GM10248 (cell line): ENCODE data around the gene NOXRED1.

Source experiments
- CTCF ChIA-PET: fragments of 300-600 bp; sonication (Branson Sonifier 250); formaldehyde crosslinking; extraction: SDS; loops from one replicate; lab custom pipeline; 2021; ENCODE audit warnings: antibody characterized with exemption; lab: Yijun Ruan, JAX
- POLR2A ChIA-PET: fragments of 350-650 bp; sonication (Branson Sonifier 250); formaldehyde crosslinking; extraction: SDS; loops from one replicate; lab custom pipeline; 2020; ENCODE audit warnings: antibody characterized with exemption; lab: Yijun Ruan, JAX
- DNase-seq: peaks from one replicate; pipeline ENCODE4 v3.0.0; 2012; ENCODE audit errors: extremely low spot score
- CTCF ChIP-seq: IDR thresholded peaks from 2 replicates; pipeline ENCODE4 v1.5.1; 2012; ENCODE audit warnings: mild to moderate bottlenecking, low read depth; ENCODE audit errors: extremely low read depth, missing control alignments, control extremely low read depth

Gene NOXRED1

GRCh38 chr14:77458249-77458950 lies 35.1 kb upstream of the NOXRED1 start:
- no peak for TF ChIP-seq CTCF
- no peak for DNase-seq
- POLR2A ChIA-PET, result interaction anchor here (0.5 to 2.1 kb wide), 5 partner anchors 40 to 1240 kb away, joined by 3 to 12 read pairs (median 4); partner anchors contain the start of genes GSTZ1, ISM2 and POMT2

GRCh38 chr14:77457522-77458248 lies 34.4 kb upstream of the NOXRED1 start, which contains the start of the genes AHSA1 and VIPAS39:
TSS of gene AHSA1 (plus strand) at chr14:77458093. CDS start at chr14:77458190, 97 bp downstream.
TSS of gene VIPAS39 (minus strand) at chr14:77457601. CDS start at chr14:77454102, 3,499 bp downstream.
- ChIA-PET CTCF (interaction anchor here (1.0 to 3.8 kb wide), 7 partner anchors 15 to 94 kb away, joined by 3 to 61 read pairs (median 6); no protein-coding TSS in a partner anchor), POLR2A (interaction anchor here (0.5 to 2.1 kb wide), 8 partner anchors 8 to 1241 kb away, joined by 3 to 12 read pairs (median 4); partner anchors contain the start of genes GSTZ1 and POMT2)
- peak; percentile 92 for DNase-seq
- no peak for TF ChIP-seq CTCF

More at GRCh38 chr14:77458249-77458950, 35.1 kb upstream of the NOXRED1 start:
- CTCF ChIA-PET, result interaction anchor here (0.9 to 3.8 kb wide), 29 partner anchors 10 to 1108 kb away, joined by 3 to 61 read pairs (median 4); partner anchors contain the start of gene ISM2

GRCh38 chr14:77457115-77457521 lies 33.8 kb upstream of the NOXRED1 start:
- TF ChIP-seq CTCF, result no peak
- no peak for DNase-seq
- POLR2A ChIA-PET, result interaction anchor here (0.6 to 2.1 kb wide), 6 partner anchors 9 to 1012 kb away, joined by 3 to 5 read pairs (median 4); partner anchors contain the start of genes GSTZ1 and POMT2
- CTCF ChIA-PET, result interaction anchor here (1.0 to 3.8 kb wide), 4 partner anchors 18 to 95 kb away, joined by 3 to 61 read pairs (median 4); no protein-coding TSS in a partner anchor

GRCh38 chr14:77455966-77456640 lies 32.8 kb upstream of the NOXRED1 start:
- CTCF ChIA-PET, result interaction anchor here (2.9 kb wide), 1 partner anchor 17 kb away, joined by 6 read pairs; no protein-coding TSS in a partner anchor
- TF ChIP-seq CTCF, result no peak
- no peak for DNase-seq
- POLR2A ChIA-PET, result no interaction called here

- ChIA-PET CTCF (interaction anchor here (0.6 to 1.1 kb wide), 3 partner anchors 12 to 102 kb away, joined by 3 to 4 read pairs (median 3); no protein-coding TSS in a partner anchor), POLR2A (no interaction called here)
- no peak for TF ChIP-seq CTCF
- DNase-seq, result no peak
Observed at GRCh38 chr14:77442196-77442595, 18.9 kb upstream of the NOXRED1 start.
